ENCODE measurements around the gene DYRK2.

Gene DYRK2

GRCh38 chr12:67645126-67645525 is 3.4 kb upstream of the DYRK2 start:
- H3K9ac ChIP-seq (ENCODE audit: low read length): no peak overlapping the region
- no peaks in the 10 kb centered on the region for H3K9me2 ChIP-seq (replicated peaks; ENCODE audit: insufficient read depth, low read length)
- no peak overlapping the region for H2AFZ ChIP-seq (ENCODE audit: low read depth, low read length, severe bottlenecking)
- H3K27me3 ChIP-seq (ENCODE audit: low read length): no peaks in the 10 kb centered on the region
- H3K36me3 ChIP-seq (ENCODE audit: low read length): no peaks in the 10 kb centered on the region
- H3K27ac ChIP-seq (ENCODE audit: low read depth, low read length): no peak overlapping the region
- no peak overlapping the region for H3K4me3 ChIP-seq (ENCODE audit: insufficient read depth, low read length, poor library complexity, severe bottlenecking)
- 0 out of 2 replicates have a peak, but pooled peaks cover 5% of the 10 kb centered on the region for H3F3A ChIP-seq (ENCODE audit: insufficient read depth)
- H3K79me2 ChIP-seq (ENCODE audit: insufficient read depth, low read length): peaks cover 10% of the 10 kb centered on the region
- no peak for TF ChIP-seq EZH2phosphoT487 (conservative IDR thresholded peaks at IDR 0.05; ENCODE audit: low read length)
- TF ChIP-seq CTCF (IDR thresholded peaks at IDR 0.05; ENCODE audit: insufficient read depth, low read length, poor library complexity, severe bottlenecking): no peak
- no peaks in the 10 kb centered on the region for H4K20me1 ChIP-seq (ENCODE audit: low read depth, low read length)
- no peaks in the 10 kb centered on the region for H3K9me3 ChIP-seq (ENCODE audit: insufficient read depth, low read length)
- no peak overlapping the region for H3K4me2 ChIP-seq (ENCODE audit: low read depth, low read length, poor library complexity, severe bottlenecking)

- H3K9me2 ChIP-seq (replicated peaks; ENCODE audit: insufficient read depth, low read length): no peaks in the 10 kb centered on the region
- H3K4me2 ChIP-seq (ENCODE audit: low read depth, low read length, poor library complexity, severe bottlenecking): no peak overlapping the region
- no peak overlapping the region for H3K9ac ChIP-seq (ENCODE audit: low read length)
- H2AFZ ChIP-seq (ENCODE audit: low read depth, low read length, severe bottlenecking): no peak overlapping the region
- no peaks in the 10 kb centered on the region for H3K27me3 ChIP-seq (ENCODE audit: low read length)
- no peaks in the 10 kb centered on the region for H3K9me3 ChIP-seq (ENCODE audit: insufficient read depth, low read length)
- H3K4me3 ChIP-seq (ENCODE audit: insufficient read depth, low read length, poor library complexity, severe bottlenecking): no peak overlapping the region
- no peaks in the 10 kb centered on the region for H4K20me1 ChIP-seq (ENCODE audit: low read depth, low read length)
- TF ChIP-seq EZH2phosphoT487 (conservative IDR thresholded peaks at IDR 0.05; ENCODE audit: low read length) (no peak), CTCF (IDR thresholded peaks at IDR 0.05; ENCODE audit: insufficient read depth, low read length, poor library complexity, severe bottlenecking) (no peak)
- no peak overlapping the region for H3K27ac ChIP-seq (ENCODE audit: low read depth, low read length)
- H3K36me3 ChIP-seq (ENCODE audit: low read length): no peaks in the 10 kb centered on the region
- H3F3A ChIP-seq (ENCODE audit: insufficient read depth): 0 out of 2 replicates have a peak, but pooled peaks cover 10% of the 10 kb centered on the region
- peaks cover 15% of the 10 kb centered on the region for H3K79me2 ChIP-seq (ENCODE audit: insufficient read depth, low read length)
Observed at GRCh38 chr12:67645601-67646000, 2.9 kb upstream of the DYRK2 start.

- Histone ChIP-seq H3K27ac (ENCODE audit: low read depth, low read length) (no peak overlapping the region), H3K36me3 (ENCODE audit: low read length) (no peaks in the 10 kb centered on the region), H4K20me1 (ENCODE audit: low read depth, low read length) (no peaks in the 10 kb centered on the region), H3K4me2 (ENCODE audit: low read depth, low read length, poor library complexity, severe bottlenecking) (no peak overlapping the region), H3K4me3 (ENCODE audit: insufficient read depth, low read length, poor library complexity, severe bottlenecking) (no peak overlapping the region), H2AFZ (ENCODE audit: low read depth, low read length, severe bottlenecking) (no peak overlapping the region), H3F3A (ENCODE audit: insufficient read depth) (0 out of 2 replicates have a peak, but pooled peaks cover 13% of the 10 kb centered on the region), H3K79me2 (ENCODE audit: insufficient read depth, low read length) (peaks cover 26% of the 10 kb centered on the region), H3K9me3 (ENCODE audit: insufficient read depth, low read length) (no peaks in the 10 kb centered on the region), H3K9me2 (replicated peaks; ENCODE audit: insufficient read depth, low read length) (no peaks in the 10 kb centered on the region), H3K9ac (ENCODE audit: low read length) (no peak overlapping the region), H3K27me3 (ENCODE audit: low read length) (no peaks in the 10 kb centered on the region)
- TF ChIP-seq CTCF (IDR thresholded peaks at IDR 0.05; ENCODE audit: insufficient read depth, low read length, poor library complexity, severe bottlenecking) (no peak), EZH2phosphoT487 (conservative IDR thresholded peaks at IDR 0.05; ENCODE audit: low read length) (no peak)
Observed at GRCh38 chr12:67646775-67647174, 1.8 kb upstream of the DYRK2 start.

Data from SU-DHL-6 (cell line).